Large intestine (tissue), 3 donors: ENCODE measurements around the gene BICD1. TPM values are rescaled to one million over a fixed set of nuclear protein-coding genes. Genes with fewer than 3 reads are reported as not detected.

Source experiments
- DNase-seq, 2 donors: peaks; one replicate each; pipeline versions ENCODE4 v3.0.0 to v3.0.0-alpha.2; 2013
- H3K27ac ChIP-seq: one replicate; pipeline ENCODE4 v1.5.1; 2013; ENCODE audit warnings: low read length
- H3K27me3 ChIP-seq: 2 replicates; pipeline ENCODE4 v1.6.1; 2013; ENCODE audit warnings: low read length; ENCODE audit not compliant: control insufficient read depth, insufficient read depth
- H3K36me3 ChIP-seq: 2 replicates; pipeline ENCODE4 v1.6.1; 2013; ENCODE audit warnings: low read length; ENCODE audit not compliant: control insufficient read depth, insufficient read depth
- H3K4me1 ChIP-seq: one replicate; pipeline ENCODE4 v1.6.1; 2013; ENCODE audit warnings: low read length; ENCODE audit not compliant: control insufficient read depth, insufficient read depth
- H3K4me3 ChIP-seq: one replicate; pipeline ENCODE4 v1.5.1; 2013; ENCODE audit warnings: low read length
- H3K9me3 ChIP-seq: one replicate; pipeline ENCODE4 v1.6.1; 2013; ENCODE audit warnings: mild to moderate bottlenecking, low read depth, low read length, moderate library complexity; ENCODE audit not compliant: control insufficient read depth
- WGBS: methylation state at CpG from one replicate; pipeline ENCODE4 v1.1.5; 2013; ENCODE audit warnings: low lambda C conversion rate; ENCODE audit not compliant: insufficient coverage; 5-methylcytosine and 5-hydroxymethylcytosine counted together
- polyA plus RNA-seq: library from polyadenylated mRNA; unstranded; fragments of 120-200 nt; gene quantifications from one replicate; pipeline ENCODE4 v1.2.1, GENCODE V29; 2013

BICD1 gene
- polyA plus RNA-seq, 1 donor, result 15.4 TPM

GRCh38 chr12:32158525-32158924, 51.9 kb downstream of the BICD1 start:
- H3K27ac ChIP-seq, result no peak overlapping the region
- H3K27me3 ChIP-seq, result no peaks in the 10 kb centered on the region
- H3K36me3 ChIP-seq, result no peaks in the 10 kb centered on the region
- H3K9me3 ChIP-seq, result no peaks in the 10 kb centered on the region
- no peak overlapping the region for H3K4me3 ChIP-seq
- no peak for DNase-seq
- no CpG with 5 or more reads among the region's 1 CpG for WGBS
- H3K4me1 ChIP-seq, result no peaks in the 10 kb centered on the region

GRCh38 chr12:32159381-32159780, 52.7 kb downstream of the BICD1 start:
- no peaks in the 10 kb centered on the region for H3K4me1 ChIP-seq
- H3K27me3 ChIP-seq, result no peaks in the 10 kb centered on the region
- no peaks in the 10 kb centered on the region for H3K36me3 ChIP-seq
- WGBS, result no CpG with 5 or more reads among the region's 6 CpGs
- no peaks in the 10 kb centered on the region for H3K9me3 ChIP-seq
- H3K4me3 ChIP-seq, result no peak overlapping the region
- no peak overlapping the region for H3K27ac ChIP-seq
- no peak for DNase-seq

GRCh38 chr12:32159925-32160324, 53.3 kb downstream of the BICD1 start:
- H3K4me1 ChIP-seq, result no peaks in the 10 kb centered on the region
- WGBS, result no CpG with 5 or more reads among the region's 3 CpGs
- H3K27ac ChIP-seq, result no peak overlapping the region
- H3K27me3 ChIP-seq, result no peaks in the 10 kb centered on the region
- no peak overlapping the region for H3K4me3 ChIP-seq
- no peak for DNase-seq
- no peaks in the 10 kb centered on the region for H3K36me3 ChIP-seq
- H3K9me3 ChIP-seq, result no peaks in the 10 kb centered on the region

GRCh38 chr12:32161058-32161457, 54.4 kb downstream of the BICD1 start:
- WGBS, result no CpG with 5 or more reads among the region's 5 CpGs
- no peaks in the 10 kb centered on the region for H3K27me3 ChIP-seq

GRCh38 chr12:32163596-32163995, 56.9 kb downstream of the BICD1 start:
- WGBS, result 100% methylated on average over 1 of the region's 2 CpGs

More at GRCh38 chr12:32161058-32161457, 54.4 kb downstream of the BICD1 start:
- Histone ChIP-seq H3K4me1 (no peaks in the 10 kb centered on the region), H3K9me3 (peaks cover 3% of the 10 kb centered on the region), H3K4me3 (no peak overlapping the region), H3K36me3 (no peaks in the 10 kb centered on the region), H3K27ac (no peak overlapping the region)
- DNase-seq, result no peak

GRCh38 chr12:32166510-32166909, 59.9 kb downstream of the BICD1 start:
- peaks cover 3% of the 10 kb centered on the region for H3K9me3 ChIP-seq
- no peaks in the 10 kb centered on the region for H3K27me3 ChIP-seq
- no peak for DNase-seq
- no peaks in the 10 kb centered on the region for H3K4me1 ChIP-seq
- no peak overlapping the region for H3K4me3 ChIP-seq
- H3K36me3 ChIP-seq, result no peaks in the 10 kb centered on the region
- no CpG with 5 or more reads among the region's 4 CpGs for WGBS
- no peak overlapping the region for H3K27ac ChIP-seq

More at GRCh38 chr12:32163596-32163995, 56.9 kb downstream of the BICD1 start:
- no peaks in the 10 kb centered on the region for H3K4me1 ChIP-seq
- DNase-seq, result no peak
- no peaks in the 10 kb centered on the region for H3K36me3 ChIP-seq
- no peaks in the 10 kb centered on the region for H3K27me3 ChIP-seq
- no peak overlapping the region for H3K4me3 ChIP-seq
- H3K9me3 ChIP-seq, result peaks cover 3% of the 10 kb centered on the region
- H3K27ac ChIP-seq, result no peak overlapping the region

GRCh38 chr12:32170437-32170998, 63.9 kb downstream of the BICD1 start:
- Histone ChIP-seq H3K4me1 (no peaks in the 10 kb centered on the region), H3K9me3 (peaks cover 2% of the 10 kb centered on the region), H3K27me3 (no peaks in the 10 kb centered on the region), H3K4me3 (no peak overlapping the region), H3K27ac (no peak overlapping the region), H3K36me3 (no peaks in the 10 kb centered on the region)
- no peak for DNase-seq
- no CpG with 5 or more reads among the region's 6 CpGs for WGBS

GRCh38 chr12:32171211-32171610, 64.6 kb downstream of the BICD1 start:
- Histone ChIP-seq H3K9me3 (no peaks in the 10 kb centered on the region), H3K4me3 (no peak overlapping the region), H3K27me3 (no peaks in the 10 kb centered on the region), H3K36me3 (no peaks in the 10 kb centered on the region), H3K4me1 (no peaks in the 10 kb centered on the region), H3K27ac (no peak overlapping the region)
- DNase-seq, result no peak
- no CpG with 5 or more reads among the region's 7 CpGs for WGBS

- no peak overlapping the region for H3K4me3 ChIP-seq
- no peaks in the 10 kb centered on the region for H3K27me3 ChIP-seq
- no peaks in the 10 kb centered on the region for H3K9me3 ChIP-seq
- WGBS, result 100% methylated on average over 2 of the region's 2 CpGs
- no peak for DNase-seq
- no peak overlapping the region for H3K27ac ChIP-seq
- H3K4me1 ChIP-seq, result no peaks in the 10 kb centered on the region
- no peaks in the 10 kb centered on the region for H3K36me3 ChIP-seq
These were observed 70.0 kb downstream of the BICD1 start for GRCh38 chr12:32176606-32177005.

GRCh38 chr12:32178341-32179010, 71.8 kb downstream of the BICD1 start:
- H3K4me3 ChIP-seq, result no peak overlapping the region
- no peaks in the 10 kb centered on the region for H3K9me3 ChIP-seq
- H3K27me3 ChIP-seq, result no peaks in the 10 kb centered on the region
- no CpG with 5 or more reads among the region's 6 CpGs for WGBS
- no peaks in the 10 kb centered on the region for H3K36me3 ChIP-seq
- no peak for DNase-seq
- no peak overlapping the region for H3K27ac ChIP-seq
- no peaks in the 10 kb centered on the region for H3K4me1 ChIP-seq

- Histone ChIP-seq H3K9me3 (no peaks in the 10 kb centered on the region), H3K27me3 (no peaks in the 10 kb centered on the region), H3K27ac (no peak overlapping the region), H3K4me3 (no peak overlapping the region), H3K4me1 (no peaks in the 10 kb centered on the region), H3K36me3 (no peaks in the 10 kb centered on the region)
- DNase-seq, result no peak
- 67% methylated on average over 3 of the region's 6 CpGs for WGBS
These were observed 72.4 kb downstream of the BICD1 start for GRCh38 chr12:32179011-32179395.
